GM10266 (cell line): ENCODE data around the gene MINDY3.

ENCODE experiments used
- DNase-seq: peaks from one replicate; pipeline ENCODE4 v3.0.0; 2012; ENCODE audit errors: extremely low spot score
- TF ChIP-seq, protein P1 (sequence below): IDR thresholded peaks from 2 replicates; pipeline ENCODE4 v1.5.1; 2012; ENCODE audit warnings: mild to moderate bottlenecking, low read depth; ENCODE audit not compliant: control insufficient read depth, insufficient read depth; ENCODE audit errors: missing control alignments

The MINDY3 gene

DNA sequence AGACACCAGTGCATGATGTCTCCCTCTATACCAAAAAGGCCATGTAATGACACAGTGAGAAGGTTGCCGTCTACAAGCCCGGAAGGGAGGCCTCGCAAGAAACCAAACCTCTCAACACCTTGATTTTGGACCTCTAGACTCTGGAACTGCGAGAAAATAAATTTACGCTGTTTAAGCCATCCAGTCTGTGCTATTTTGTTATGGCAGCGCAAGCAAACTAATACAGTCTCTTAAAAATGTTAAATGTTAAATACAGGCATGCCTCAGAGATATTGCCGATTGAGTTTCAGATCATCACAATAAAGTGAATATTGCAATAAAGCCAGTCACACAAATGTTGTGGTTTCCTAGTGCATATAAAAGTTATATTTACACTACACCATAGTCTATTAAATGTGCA, 5.0 kb upstream of the MINDY3 start:
- TF ChIP-seq, protein P1, sequence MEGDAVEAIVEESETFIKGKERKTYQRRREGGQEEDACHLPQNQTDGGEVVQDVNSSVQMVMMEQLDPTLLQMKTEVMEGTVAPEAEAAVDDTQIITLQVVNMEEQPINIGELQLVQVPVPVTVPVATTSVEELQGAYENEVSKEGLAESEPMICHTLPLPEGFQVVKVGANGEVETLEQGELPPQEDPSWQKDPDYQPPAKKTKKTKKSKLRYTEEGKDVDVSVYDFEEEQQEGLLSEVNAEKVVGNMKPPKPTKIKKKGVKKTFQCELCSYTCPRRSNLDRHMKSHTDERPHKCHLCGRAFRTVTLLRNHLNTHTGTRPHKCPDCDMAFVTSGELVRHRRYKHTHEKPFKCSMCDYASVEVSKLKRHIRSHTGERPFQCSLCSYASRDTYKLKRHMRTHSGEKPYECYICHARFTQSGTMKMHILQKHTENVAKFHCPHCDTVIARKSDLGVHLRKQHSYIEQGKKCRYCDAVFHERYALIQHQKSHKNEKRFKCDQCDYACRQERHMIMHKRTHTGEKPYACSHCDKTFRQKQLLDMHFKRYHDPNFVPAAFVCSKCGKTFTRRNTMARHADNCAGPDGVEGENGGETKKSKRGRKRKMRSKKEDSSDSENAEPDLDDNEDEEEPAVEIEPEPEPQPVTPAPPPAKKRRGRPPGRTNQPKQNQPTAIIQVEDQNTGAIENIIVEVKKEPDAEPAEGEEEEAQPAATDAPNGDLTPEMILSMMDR, result no peak

DNA sequence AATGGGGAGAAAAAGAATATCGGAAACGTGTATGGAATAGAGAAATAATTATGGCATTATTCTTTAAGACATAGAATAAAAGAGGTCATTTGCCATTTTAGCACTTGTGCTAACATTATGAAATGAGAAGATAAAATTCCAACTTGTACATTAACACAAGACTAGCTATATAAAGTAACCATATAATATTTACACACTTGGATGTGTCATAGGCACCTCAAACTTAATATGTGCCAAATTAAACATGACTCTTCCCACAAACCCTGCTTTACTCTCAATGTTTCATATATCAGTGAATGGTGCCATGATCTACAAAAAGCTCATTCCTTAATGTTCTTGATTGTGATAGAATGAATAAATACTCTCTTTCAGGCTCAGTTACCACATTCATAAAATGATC, 4.1 kb upstream of the MINDY3 start:
- no peak for DNase-seq
- TF ChIP-seq, protein P1, result no peak

More for the DNA sequence above, 5.0 kb upstream of the MINDY3 start:
- DNase-seq, result no peak

DNA sequence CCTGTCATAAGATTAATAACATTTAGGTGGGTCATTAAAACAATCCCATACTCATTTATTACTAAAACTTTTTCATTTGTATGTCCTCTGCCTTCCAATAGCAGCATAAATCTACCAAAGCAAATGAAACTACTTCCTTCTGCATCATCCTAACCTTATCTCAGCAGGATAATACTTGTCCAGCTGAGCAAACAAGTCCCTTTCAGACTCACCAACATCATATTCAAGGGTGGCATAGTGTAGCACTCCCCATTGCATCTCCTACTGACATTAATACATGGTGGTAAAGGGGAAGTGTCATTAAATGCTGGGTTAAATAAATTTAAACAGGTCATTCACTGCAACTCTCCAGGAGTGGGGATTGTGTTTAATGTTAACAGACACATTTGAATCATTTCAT, 3.4 kb upstream of the MINDY3 start:
- DNase-seq, result no peak
- TF ChIP-seq, protein P1, result no peak

DNA sequence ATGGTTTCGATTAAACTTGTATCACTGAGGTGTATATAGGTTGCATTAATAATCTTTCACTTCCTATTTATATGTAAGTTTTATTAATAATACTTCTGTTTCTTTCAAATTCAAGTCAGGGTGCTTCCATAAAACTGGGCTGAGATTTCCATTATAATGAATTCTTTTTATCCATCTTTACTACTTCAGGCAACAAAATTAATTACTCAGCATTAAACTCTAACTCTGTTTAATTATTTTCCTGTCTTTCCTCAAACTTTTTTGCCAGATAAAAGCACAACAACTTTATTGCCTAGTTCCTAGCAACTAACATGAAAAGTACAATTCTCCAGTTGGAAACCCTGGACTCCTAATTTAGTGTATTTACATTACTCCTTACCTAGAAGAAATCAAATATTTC, 3.0 kb upstream of the MINDY3 start:
- no peak for DNase-seq
- TF ChIP-seq, protein P1, result no peak

DNA sequence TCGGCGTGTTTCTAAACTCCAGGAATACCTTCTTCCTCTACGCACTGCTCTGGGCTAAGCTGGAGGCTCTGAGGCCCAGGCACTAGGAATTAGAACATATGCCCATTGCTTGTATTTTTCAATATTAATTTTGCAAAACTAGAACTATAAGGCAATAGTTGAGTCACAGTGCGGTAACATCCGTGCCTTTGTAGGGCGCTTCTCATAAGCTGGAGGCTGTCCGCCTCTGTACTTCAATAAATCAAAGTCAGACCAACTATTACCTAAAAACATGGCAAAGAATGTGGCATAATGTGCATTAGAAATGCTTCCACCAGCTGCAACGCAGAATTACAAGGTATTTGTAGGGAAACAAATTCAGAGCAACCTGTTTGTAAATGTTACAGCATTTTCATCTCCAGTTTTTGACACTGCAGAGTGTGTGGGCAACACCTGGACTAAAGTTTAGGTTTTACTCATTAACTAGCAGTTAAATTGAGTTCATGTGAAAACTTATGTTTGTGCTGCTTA, 440 bp upstream of the MINDY3 start:
- TF ChIP-seq, protein P1, result no peak
- no peak for DNase-seq

DNA sequence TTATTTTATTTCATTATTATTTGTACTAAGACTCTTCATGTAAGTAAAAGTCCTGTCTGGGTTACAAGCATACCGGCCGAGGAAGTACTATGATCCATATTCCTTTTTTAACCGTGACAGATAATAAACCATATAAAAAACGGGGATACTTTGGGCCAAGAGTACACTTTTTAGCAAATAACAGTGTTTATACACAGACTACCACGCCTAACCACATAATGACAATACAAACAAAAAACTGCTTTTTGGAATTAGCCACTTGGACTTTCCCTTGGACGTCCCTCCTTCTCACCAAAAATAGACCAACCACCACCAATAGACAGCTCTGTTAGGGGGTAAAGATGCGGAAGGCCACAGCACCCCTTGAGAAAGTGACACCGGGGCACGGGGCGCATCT, 800 bp downstream of the MINDY3 start:
- no peak for DNase-seq
- TF ChIP-seq, protein P1, result no peak

DNA sequence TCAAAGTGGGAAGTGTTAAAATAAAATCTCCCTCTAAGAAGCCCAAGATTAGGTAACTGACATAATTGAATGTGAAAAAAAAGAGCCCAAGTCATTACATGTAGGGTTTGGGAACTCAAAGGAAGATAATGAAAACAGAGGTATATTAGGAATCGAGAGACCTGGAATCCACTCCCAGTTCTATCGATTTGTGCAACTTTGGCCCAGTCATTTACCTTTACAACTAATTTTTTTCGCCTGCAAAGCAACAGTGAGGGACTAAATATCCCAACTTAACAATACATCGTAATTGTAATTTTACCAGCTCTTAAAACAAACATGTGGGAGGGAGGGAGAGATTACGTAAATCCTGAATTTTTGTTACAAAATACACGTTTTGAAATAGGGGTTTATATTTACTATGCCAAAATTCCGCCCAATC, 1.4 kb downstream of the MINDY3 start:
- TF ChIP-seq, protein P1, result no peak
- no peak for DNase-seq
